Tibial artery (tissue), 4 donors: ENCODE results near the gene SLC50A1.

Experiments used
- DNase-seq, 2 donors: peaks; one replicate each; pipeline ENCODE4 v3.0.0-alpha.2; 2019
- H3K27ac ChIP-seq, 2 donors: fragments of 200-600 bp; sonication (generic) in 1 of 2; 1 replicate in 1 of 2; 2 replicates in 1 of 2; pipeline ENCODE4 v1.5.1; 2018 to 2019; ENCODE audit warnings: mild to moderate bottlenecking in 1 of 2
- H3K27me3 ChIP-seq, 2 donors: fragments of 200-600 bp; sonication (generic) in 1 of 2; one replicate each; pipeline versions ENCODE4 v1.5.1 to v1.6.0; 2016 to 2019
- H3K36me3 ChIP-seq, 3 donors: fragments of 200-600 bp; sonication (generic) in 2 of 3; one replicate each; pipeline ENCODE4 v1.5.1; 2016 to 2019; ENCODE audit warnings: mild to moderate bottlenecking in 2 of 3
- H3K4me1 ChIP-seq, 4 donors: fragments of 200-600 bp; sonication (generic) in 2 of 4; 1 replicate in 3 of 4; 2 replicates in 1 of 4; pipeline ENCODE4 v1.5.1; 2016 to 2019
- H3K4me3 ChIP-seq, 2 donors: fragments of 200-600 bp; sonication (generic) in 1 of 2; 1 replicate in 1 of 2; 2 replicates in 1 of 2; pipeline ENCODE4 v1.5.1; 2018 to 2019; ENCODE audit warnings: mild to moderate bottlenecking in 2 of 2
- H3K9me3 ChIP-seq, 3 donors: fragments of 200-600 bp; sonication (generic) in 1 of 3; one replicate each; pipeline ENCODE4 v1.5.1; 2016 to 2019
- CTCF ChIP-seq, 2 experiments: fragments of 200-600 bp in 1 of 2; fragments of 450-650 bp in 1 of 2; IDR thresholded peaks; one replicate each; pipeline ENCODE4 v1.5.1; 2017 to 2019; ENCODE audit warnings: antibody characterized with exemption in 2 of 2, mild to moderate bottlenecking in 1 of 2, moderate library complexity in 1 of 2
- intact Hi-C: fragments of 100-400 bp; cut with DNase I; formaldehyde crosslinking; loops from one replicate; pipeline ENCODE4 v1.15.0; 2023; ENCODE audit warnings: low total_unique reads

Gene SLC50A1

GRCh38 chr1:155186794-155187455, 51.3 kb downstream of the SLC50A1 start:
- H3K27ac ChIP-seq: no peak overlapping the region
- H3K4me1 ChIP-seq: peaks cover 0 to 21% (median 0%) of the 10 kb centered on the region in 4 donors
- no peaks in the 10 kb centered on the region for H3K9me3 ChIP-seq
- H3K36me3 ChIP-seq: no peaks in the 10 kb centered on the region
- DNase-seq: no peak
- no peak for TF ChIP-seq CTCF (IDR thresholded peaks at IDR 0.05)
- intact Hi-C loops: no loop called here
- H3K27me3 ChIP-seq: no peaks in the 10 kb centered on the region
- H3K4me3 ChIP-seq: no peak overlapping the region

- Histone ChIP-seq H3K9me3 (no peaks in the 10 kb centered on the region), H3K27me3 (no peaks in the 10 kb centered on the region), H3K4me3 (no peak overlapping the region), H3K36me3 (no peaks in the 10 kb centered on the region), H3K4me1 (peaks cover 0 to 22% (median 0%) of the 10 kb centered on the region in 4 donors), H3K27ac (no peak overlapping the region)
- intact Hi-C loops: no loop called here
- no peak for TF ChIP-seq CTCF (IDR thresholded peaks at IDR 0.05)
- DNase-seq: no peak
Measured at GRCh38 chr1:155187456-155187891, 51.8 kb downstream of the SLC50A1 start.

GRCh38 chr1:155188268-155188667, 52.6 kb downstream of the SLC50A1 start:
- no peak for TF ChIP-seq CTCF (IDR thresholded peaks at IDR 0.05)
- Histone ChIP-seq H3K9me3 (no peaks in the 10 kb centered on the region), H3K4me3 (no peak overlapping the region), H3K4me1 (peaks cover 0 to 30% (median 6%) of the 10 kb centered on the region in 4 donors), H3K27ac (no peak overlapping the region), H3K36me3 (no peaks in the 10 kb centered on the region), H3K27me3 (no peaks in the 10 kb centered on the region)
- intact Hi-C loops: no loop called here
- no peak for DNase-seq
